Dendritic cell treated with granulocyte-macrophage colony-stimulating factor and Interleukin-4, amounts not matched to agents 40 ng/mL and 50 ng/mL, for 4 days (primary cell): ENCODE measurements around the gene ZNF791.

Experiments
- H3K27ac Mint-ChIP-seq: one replicate; pipeline ENCODE4 v1.8.0; 2022; ENCODE audit warnings: mild to moderate bottlenecking, mixed read lengths
- H3K27me3 Mint-ChIP-seq: one replicate; pipeline ENCODE4 v1.8.0; 2022; ENCODE audit warnings: mild to moderate bottlenecking, mixed read lengths
- H3K36me3 Mint-ChIP-seq: one replicate; pipeline ENCODE4 v1.8.0; 2022; ENCODE audit warnings: low read depth, mixed read lengths
- H3K4me1 Mint-ChIP-seq: one replicate; pipeline ENCODE4 v1.8.0; 2022; ENCODE audit warnings: low read depth, mixed read lengths
- H3K4me3 Mint-ChIP-seq: one replicate; pipeline ENCODE4 v1.8.0; 2022; ENCODE audit warnings: mild to moderate bottlenecking, moderate library complexity, mixed read lengths
- H3K9me3 Mint-ChIP-seq: one replicate; pipeline ENCODE4 v1.8.0; 2022; ENCODE audit warnings: mixed read lengths
- intact Hi-C: fragments of 100-400 bp; cut with micrococcal nuclease; formaldehyde crosslinking; loops from one replicate; pipeline ENCODE4 v1.15.0; 2022

Gene ZNF791

DNA sequence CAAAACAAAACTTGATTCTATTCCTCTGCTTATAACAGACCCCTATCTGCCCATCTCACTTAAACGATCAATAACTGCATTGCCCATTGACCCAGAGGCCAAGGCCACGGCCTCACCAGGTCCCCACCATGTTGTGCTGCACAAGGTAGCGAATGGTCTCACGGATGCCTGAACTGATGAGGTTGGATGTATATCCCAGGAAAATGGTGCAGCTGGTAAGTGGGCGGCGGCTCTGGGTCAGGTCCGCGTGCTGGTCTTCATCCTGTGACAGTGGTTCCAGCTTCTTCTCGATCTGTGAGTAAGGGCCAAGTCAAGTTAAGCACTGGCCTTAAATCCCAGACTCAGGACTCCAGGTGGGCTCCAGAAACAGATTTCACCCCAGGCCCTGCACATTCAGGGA is 69.3 kb downstream of the ZNF791 start:
- H3K4me3 Mint-ChIP-seq = peak overlapping the region; percentile 27
- no peaks in the 10 kb centered on the region for H3K27me3 Mint-ChIP-seq
- no peaks in the 10 kb centered on the region for H3K9me3 Mint-ChIP-seq
- H3K4me1 Mint-ChIP-seq = peaks cover 33% of the 10 kb centered on the region
- intact Hi-C loops = no loop called here
- no peak overlapping the region for H3K27ac Mint-ChIP-seq
- H3K36me3 Mint-ChIP-seq = peaks cover 64% of the 10 kb centered on the region

DNA sequence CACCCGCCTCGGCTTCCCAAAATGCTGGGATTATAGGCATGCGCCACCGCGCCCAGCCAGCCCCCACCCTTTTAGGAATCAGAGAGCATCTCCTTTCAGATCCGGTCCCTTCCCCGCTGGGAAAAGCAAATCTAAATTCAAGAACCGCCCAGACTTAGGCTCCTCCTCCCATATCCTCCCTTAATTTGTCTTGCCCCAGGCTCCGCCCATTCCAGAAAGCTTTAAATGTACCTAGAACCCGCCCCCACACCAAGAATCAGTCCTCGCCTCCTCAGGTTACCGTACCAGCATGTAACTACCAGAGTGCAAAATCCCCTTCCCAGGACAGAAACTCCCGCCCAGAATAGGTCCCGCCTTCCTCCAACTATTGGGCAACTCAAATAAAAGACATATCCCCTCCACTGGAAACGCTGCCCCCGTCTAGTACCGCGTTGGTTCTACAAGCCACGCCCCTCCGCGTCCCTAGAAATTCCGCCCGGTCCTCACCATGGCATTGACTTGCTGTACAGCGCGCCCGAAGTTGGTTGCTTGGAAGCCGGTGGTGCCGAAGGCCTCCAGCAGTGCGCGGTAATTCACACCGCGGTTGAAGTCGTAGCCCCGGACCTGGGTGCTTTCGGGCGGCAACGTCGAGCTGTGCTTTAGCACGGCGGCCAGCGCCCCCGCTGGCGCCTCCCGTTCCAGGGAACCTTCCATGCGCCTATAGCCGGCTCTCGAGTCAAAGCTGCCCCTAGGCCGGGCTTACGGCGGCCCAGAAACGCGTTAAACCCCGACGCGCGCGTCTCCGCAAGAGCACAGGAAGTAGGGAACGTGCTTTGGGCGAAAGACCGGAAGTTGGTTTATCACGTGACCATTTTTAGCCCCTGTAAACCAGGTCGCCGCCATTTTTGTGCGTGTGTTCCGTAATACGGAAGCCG is 70.6 kb downstream of the ZNF791 start, which contains the start of gene DHPS:
DHPS (minus strand) TSS at position 807 of the 914 bp plus-strand sequence; CDS start at position 693, 114 bp downstream.
- Mint-ChIP-seq H3K9me3 (no peaks in the 10 kb centered on the region), H3K4me3 (peak within 1 kb of the TSS; percentile 91), H3K27ac (peak within 1 kb of the TSS; percentile 94), H3K4me1 (peaks cover 29% of the 10 kb centered on the region), H3K36me3 (peaks cover 51% of the 10 kb centered on the region), H3K27me3 (no peaks in the 10 kb centered on the region)
- intact Hi-C loops = loop anchor here (1.0 kb wide), 1 partner anchor 12 kb away; a partner anchor contains a TSS
